Measurements from ENCODE around the gene TRMT1.

TRMT1 gene

GRCh38 chr19:13087295-13087694 lies 29.2 kb downstream of the TRMT1 start:
- H3F3A ChIP-seq (ENCODE audit: low read depth): no peaks in the 10 kb centered on the region
- no peak overlapping the region for H3K4me2 ChIP-seq (ENCODE audit: low read depth, low read length, poor library complexity, severe bottlenecking)
- no peak overlapping the region for H3K9ac ChIP-seq (ENCODE audit: low read depth, low read length, poor library complexity, severe bottlenecking)
- H3K9me2 ChIP-seq (replicated peaks; ENCODE audit: low read depth, low read length): no peaks in the 10 kb centered on the region
- H4K20me1 ChIP-seq (ENCODE audit: insufficient read depth, low read length, poor library complexity, severe bottlenecking): no peaks in the 10 kb centered on the region
- no peaks in the 10 kb centered on the region for H3K4me1 ChIP-seq (ENCODE audit: insufficient read depth, low read length, poor library complexity, severe bottlenecking)
- TF ChIP-seq EZH2phosphoT487 (IDR thresholded peaks at IDR 0.05; ENCODE audit: borderline replicate concordance): no peak
- no peak for TF ChIP-seq CTCF (conservative IDR thresholded peaks at IDR 0.05; ENCODE audit: low read length)
- no peaks in the 10 kb centered on the region for H3K27me3 ChIP-seq (ENCODE audit: insufficient read depth, low read length, poor library complexity, severe bottlenecking)
- no peaks in the 10 kb centered on the region for H3K79me2 ChIP-seq (ENCODE audit: insufficient read depth, low read length)
- H3K9me3 ChIP-seq (ENCODE audit: insufficient read depth, low read depth, low read length): no peaks in the 10 kb centered on the region
- no peak overlapping the region for H2AFZ ChIP-seq (ENCODE audit: low read length)
- no peaks in the 10 kb centered on the region for H3K36me3 ChIP-seq (ENCODE audit: insufficient read depth, low read length)
- H3K4me3 ChIP-seq (ENCODE audit: low read length, poor library complexity, severe bottlenecking): no peak overlapping the region

- Histone ChIP-seq H3F3A (ENCODE audit: low read depth) (no peaks in the 10 kb centered on the region), H3K79me2 (ENCODE audit: insufficient read depth, low read length) (no peaks in the 10 kb centered on the region), H3K9ac (ENCODE audit: low read depth, low read length, poor library complexity, severe bottlenecking) (no peak overlapping the region), H4K20me1 (ENCODE audit: insufficient read depth, low read length, poor library complexity, severe bottlenecking) (no peaks in the 10 kb centered on the region), H3K36me3 (ENCODE audit: insufficient read depth, low read length) (no peaks in the 10 kb centered on the region), H3K4me3 (ENCODE audit: low read length, poor library complexity, severe bottlenecking) (no peak overlapping the region), H3K27me3 (ENCODE audit: insufficient read depth, low read length, poor library complexity, severe bottlenecking) (no peaks in the 10 kb centered on the region), H3K9me2 (replicated peaks; ENCODE audit: low read depth, low read length) (no peaks in the 10 kb centered on the region), H2AFZ (ENCODE audit: low read length) (no peak overlapping the region), H3K4me2 (ENCODE audit: low read depth, low read length, poor library complexity, severe bottlenecking) (no peak overlapping the region), H3K4me1 (ENCODE audit: insufficient read depth, low read length, poor library complexity, severe bottlenecking) (no peaks in the 10 kb centered on the region), H3K9me3 (ENCODE audit: insufficient read depth, low read depth, low read length) (no peaks in the 10 kb centered on the region)
- TF ChIP-seq CTCF (conservative IDR thresholded peaks at IDR 0.05; ENCODE audit: low read length) (no peak), EZH2phosphoT487 (IDR thresholded peaks at IDR 0.05; ENCODE audit: borderline replicate concordance) (no peak)
Observed at GRCh38 chr19:13086341-13086740, 30.2 kb downstream of the TRMT1 start.

DNA sequence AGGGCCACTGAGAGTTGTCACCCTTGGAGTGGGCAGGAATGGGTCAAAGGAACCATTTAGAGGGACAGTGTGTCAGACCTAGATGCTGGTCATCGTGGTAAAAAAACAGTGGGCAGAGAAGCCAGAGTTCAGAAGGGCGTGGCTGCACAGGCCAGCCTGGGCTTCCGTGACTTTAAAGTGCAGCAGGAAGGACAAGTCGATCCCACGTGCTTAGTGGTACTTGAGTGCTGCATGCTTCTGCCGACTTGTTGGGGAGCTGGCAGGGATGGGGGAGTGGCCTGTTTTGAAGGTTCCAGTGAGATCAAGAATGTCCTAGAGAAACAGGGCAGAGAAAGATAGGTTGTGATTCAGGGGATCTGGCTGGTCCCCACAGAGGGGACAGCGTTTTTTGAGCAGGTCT lies 30.9 kb downstream of the TRMT1 start:
- no peaks in the 10 kb centered on the region for H3K79me2 ChIP-seq (ENCODE audit: insufficient read depth, low read length)
- TF ChIP-seq EZH2phosphoT487 (IDR thresholded peaks at IDR 0.05; ENCODE audit: borderline replicate concordance) (no peak), CTCF (conservative IDR thresholded peaks at IDR 0.05; ENCODE audit: low read length) (no peak)
- H3K9me2 ChIP-seq (replicated peaks; ENCODE audit: low read depth, low read length): no peaks in the 10 kb centered on the region
- H3K4me2 ChIP-seq (ENCODE audit: low read depth, low read length, poor library complexity, severe bottlenecking): no peak overlapping the region
- H3K4me1 ChIP-seq (ENCODE audit: insufficient read depth, low read length, poor library complexity, severe bottlenecking): no peaks in the 10 kb centered on the region
- no peak overlapping the region for H3K4me3 ChIP-seq (ENCODE audit: low read length, poor library complexity, severe bottlenecking)
- H2AFZ ChIP-seq (ENCODE audit: low read length): no peak overlapping the region
- H4K20me1 ChIP-seq (ENCODE audit: insufficient read depth, low read length, poor library complexity, severe bottlenecking): no peaks in the 10 kb centered on the region
- H3F3A ChIP-seq (ENCODE audit: low read depth): no peaks in the 10 kb centered on the region
- H3K9ac ChIP-seq (ENCODE audit: low read depth, low read length, poor library complexity, severe bottlenecking): no peak overlapping the region
- H3K36me3 ChIP-seq (ENCODE audit: insufficient read depth, low read length): no peaks in the 10 kb centered on the region
- no peaks in the 10 kb centered on the region for H3K27me3 ChIP-seq (ENCODE audit: insufficient read depth, low read length, poor library complexity, severe bottlenecking)
- no peaks in the 10 kb centered on the region for H3K9me3 ChIP-seq (ENCODE audit: insufficient read depth, low read depth, low read length)
